GM18909 (cell line): ENCODE results near the gene DNASE1L1.

Experiments
- ATAC-seq: cut with Tn5 transposase; IDR thresholded peaks from one replicate; pipeline ENCODE4 v1.9.1; 2021; ENCODE audit warnings: mild to moderate bottlenecking; ENCODE audit not compliant: unreplicated experiment, poor library complexity

DNASE1L1 gene

DNA sequence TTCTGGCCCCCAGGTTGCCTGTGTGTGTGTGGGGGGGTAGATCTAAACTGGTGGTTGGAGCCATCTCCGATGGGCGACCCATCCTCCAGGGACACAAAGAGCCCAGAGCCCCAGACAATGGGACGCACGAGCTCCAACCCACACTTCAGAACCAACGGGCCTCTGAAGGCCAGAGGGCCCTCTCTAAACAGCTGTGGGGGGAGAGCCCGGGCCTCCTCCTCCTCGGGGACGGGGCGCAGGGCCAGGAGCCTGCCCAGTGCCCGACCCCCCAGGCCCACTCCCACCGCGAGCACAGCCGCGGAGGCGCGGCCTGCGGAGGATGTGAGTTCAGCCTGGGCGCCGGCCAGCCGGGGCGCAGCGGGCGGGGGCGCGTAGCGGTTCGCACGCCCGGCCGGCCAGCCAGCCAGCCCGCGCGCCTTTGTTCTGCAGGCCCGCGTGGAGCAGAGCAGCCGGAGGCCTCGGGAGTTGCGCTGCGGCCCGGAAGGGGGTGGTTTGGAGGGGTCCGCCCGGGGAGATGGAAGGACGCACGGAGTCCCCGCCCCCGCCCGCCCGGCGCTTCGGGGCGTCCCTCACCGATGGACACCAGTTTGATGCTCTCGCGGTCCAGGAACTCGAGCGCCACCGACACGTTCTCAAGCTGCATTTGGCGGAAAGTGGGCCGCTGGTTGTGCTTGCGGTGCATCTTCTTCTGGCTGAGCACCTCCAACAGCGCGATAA is 38.6 kb downstream of the DNASE1L1 start:
- ATAC-seq, result no peak

DNA sequence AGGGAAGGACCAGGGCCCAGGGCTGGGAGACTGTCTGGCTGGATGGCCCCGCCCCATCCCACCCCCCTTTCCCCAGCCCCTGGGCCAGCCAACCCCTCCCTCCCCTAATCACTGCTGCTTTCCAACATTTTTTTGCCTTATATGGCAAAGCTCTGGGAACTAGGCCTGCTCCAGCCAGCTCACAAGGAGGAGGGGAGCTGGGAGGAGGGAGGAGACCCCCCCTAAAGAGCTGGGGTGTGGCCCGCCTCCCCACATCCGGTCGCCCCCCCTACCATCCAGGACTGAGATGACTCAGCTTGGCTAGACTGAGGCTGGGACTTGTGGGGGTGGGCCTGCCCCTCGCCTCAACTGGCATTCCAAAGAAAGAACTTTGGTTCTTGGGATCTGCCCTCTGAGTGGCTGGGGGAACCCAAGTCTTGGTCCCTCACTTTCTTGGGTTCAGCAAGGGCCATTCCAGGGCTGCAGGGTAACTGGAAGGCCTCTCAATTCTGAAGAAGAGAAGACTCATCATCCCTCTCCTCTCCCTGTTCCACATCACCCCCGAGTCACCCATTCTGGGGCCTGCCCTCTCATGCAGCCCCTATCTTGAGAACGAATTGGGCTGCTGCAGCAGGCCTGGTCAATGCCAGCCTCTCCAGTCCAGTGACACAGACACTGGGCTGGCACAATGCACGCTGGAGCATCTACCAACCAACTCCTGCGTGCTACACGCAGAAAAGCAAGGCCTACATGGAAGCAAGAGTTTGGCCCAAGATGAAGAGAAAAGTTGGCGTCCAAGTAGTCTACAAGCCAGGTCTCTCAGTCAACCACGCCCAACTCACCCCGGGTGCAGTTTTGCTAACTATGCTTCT is 39.4 kb downstream of the DNASE1L1 start:
- no peak for ATAC-seq

DNA sequence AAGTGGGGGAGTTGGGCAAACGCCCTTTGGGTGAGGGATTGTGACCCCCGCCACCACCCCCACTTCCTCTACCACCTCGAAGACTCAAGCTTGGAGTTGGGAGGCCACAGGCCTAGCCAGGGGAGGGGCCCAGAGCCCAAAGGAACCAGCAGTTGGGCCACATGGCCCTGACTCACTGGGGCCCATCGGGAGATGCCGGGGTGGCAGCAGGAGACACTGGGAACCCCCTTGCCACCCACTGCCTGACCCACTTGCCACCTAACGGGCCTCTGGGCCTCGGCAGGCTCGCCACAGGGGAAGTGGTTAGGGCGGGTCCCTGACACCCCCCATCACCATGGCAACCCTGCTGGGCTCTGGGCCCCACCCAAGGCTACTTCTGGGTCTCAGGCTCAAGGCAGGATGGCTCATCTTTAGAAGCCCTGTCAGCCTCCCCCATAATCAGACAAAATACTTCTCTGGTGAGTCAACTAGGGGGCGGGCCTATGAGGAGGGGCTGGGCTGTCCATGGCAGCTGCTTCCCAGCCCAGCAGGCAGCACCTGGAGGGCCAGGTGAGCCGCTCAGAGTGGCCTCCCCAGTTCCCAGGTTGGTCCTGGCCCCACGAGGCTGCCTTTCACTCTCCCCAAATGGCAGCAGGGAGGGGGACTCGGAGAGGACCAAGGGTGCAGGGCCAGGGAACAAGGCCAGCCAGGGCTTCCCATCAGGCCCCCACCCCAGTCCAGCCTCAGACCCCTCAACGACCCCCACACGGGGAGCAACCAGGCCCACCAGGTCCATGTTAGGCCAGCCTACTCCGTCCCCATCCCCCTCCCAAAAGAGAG is 40.2 kb downstream of the DNASE1L1 start:
- ATAC-seq, result no peak

DNA sequence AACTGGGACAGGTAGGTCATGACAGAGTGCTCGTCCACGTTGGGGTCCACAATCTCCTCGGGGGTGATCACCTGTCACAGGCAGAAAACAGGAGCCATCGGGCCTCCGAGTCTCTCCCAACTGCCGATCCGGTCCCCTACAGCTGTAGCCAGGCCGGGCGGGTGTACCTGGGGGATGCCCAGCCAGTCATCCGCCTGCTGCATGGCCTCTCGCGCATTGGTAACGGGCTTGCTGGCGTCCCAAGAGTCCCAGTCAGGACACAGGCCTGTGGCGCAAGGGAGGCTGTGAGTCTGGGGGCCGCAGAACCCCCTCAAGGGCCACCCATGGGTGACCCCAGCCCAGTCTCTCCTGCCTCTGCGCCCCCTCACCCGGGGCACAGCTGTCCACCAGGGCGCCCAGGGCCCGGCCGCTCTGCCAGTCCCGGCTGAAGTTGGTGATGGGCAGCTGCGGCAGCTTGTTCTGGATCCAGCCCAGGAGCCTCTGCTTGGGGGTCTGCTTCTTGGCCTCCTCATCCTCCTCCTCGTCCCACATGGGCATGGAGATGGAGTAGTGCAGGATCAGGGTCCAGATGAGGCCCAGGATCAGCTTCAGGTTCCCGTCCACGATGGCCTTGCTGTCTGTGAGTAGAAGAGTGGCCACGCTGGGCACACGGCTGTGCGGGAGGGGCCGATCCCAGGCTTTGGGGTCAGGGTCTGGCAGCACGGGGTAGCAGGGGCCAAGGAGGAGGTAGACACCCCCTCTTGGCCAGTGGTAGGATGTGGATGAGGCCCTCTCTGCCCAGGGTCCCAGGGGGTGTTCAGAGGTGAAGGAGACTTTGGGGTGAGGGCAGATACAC is 41.4 kb downstream of the DNASE1L1 start:
- no peak for ATAC-seq

- ATAC-seq, result no peak
Observed at GRCh38 chrX:154366666-154367055, 42.4 kb downstream of the DNASE1L1 start.

DNA sequence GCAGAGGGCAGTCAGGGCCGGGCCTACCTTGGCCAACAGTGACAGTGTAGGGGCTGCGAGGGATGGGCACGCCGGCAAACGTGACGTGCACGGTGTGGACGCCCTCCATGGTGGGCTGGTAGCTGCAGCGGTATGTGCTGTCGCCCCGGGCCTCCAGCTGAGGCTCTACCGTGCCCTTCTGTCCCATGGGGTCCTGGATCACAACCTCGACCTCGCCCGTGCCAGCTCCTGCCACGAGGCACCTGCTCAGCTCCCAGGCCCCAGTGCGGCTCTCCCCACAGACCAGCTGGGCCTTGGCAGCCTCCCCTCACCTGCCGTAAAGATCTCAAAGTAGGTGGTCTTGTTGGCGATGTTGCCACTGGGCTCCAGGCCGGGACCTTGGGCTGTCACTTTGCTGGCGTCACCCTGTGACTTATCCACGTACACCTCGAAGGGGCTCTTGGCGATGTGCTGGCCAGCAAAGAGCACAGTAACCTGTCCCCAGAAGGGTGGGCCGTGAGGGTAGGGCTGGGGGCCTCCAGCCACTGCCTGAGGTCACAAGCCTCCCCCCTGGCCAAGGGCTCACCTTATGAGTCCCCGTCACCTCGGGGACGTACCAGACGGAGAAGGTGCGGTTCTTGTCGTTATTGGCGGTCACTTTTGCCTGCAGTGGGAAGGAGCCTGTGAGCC is 42.9 kb downstream of the DNASE1L1 start:
- ATAC-seq, result no peak

DNA sequence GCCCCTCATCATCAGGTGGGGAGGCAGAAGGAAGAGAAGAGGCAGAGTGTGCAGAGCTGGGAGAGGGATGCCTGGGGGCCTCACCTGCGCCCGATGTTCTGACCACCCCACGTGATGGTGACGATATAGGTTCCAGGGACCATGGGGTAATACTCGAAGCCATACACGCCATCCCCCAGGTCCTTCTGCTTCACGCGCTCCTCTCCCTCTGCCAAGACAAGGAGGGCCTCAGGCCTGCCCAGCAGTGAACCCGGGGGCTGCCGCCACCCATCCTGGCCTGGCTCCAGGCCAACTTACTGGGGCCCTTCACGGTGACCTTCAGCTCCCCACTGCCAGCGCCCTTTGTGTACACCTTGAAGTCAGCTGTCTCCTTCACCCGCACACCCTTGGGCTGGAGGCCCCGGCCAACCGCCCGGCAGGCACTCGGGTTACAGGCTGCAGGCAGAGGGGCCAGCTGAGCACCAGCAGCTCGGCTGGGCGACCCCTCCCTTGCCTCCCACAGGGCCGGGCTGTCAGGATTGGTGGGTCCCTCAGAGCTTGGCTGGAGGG is 43.9 kb downstream of the DNASE1L1 start:
- ATAC-seq, result no peak

DNA sequence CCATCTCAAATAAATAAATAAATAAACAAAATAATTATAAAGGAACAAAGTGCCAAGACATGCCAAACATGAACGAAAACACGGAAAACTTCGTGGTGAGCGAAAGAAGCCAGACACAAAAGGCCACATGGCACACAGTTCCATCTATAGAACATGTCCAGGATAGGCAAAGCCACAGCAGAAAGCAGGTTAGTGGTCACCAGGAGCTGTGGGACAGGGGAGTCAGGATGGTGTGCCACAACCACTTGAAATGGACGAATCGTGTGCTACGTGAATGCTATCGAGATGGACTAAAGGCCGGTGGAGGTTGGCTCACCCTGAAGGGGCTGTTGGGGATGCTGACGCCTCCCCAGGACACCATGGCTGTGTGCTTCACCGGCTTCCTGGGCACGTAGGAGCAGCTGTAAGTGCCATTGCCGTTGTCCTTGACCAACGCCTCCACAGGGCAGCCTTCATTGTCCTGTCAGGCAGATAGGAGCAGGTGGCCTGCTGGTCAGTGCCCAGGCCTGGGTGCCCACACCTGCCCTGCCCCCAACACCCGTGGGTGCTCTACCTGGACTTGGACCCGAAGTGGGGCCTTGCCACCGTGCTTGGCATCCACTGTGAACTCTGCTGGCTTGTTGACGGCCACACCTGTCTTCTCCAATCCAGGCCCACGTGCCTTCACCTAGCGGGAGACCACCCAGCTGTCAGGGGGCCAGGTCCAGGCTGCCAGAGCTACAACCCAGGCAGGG is 45.2 kb downstream of the DNASE1L1 start:
- ATAC-seq, result no peak

DNA sequence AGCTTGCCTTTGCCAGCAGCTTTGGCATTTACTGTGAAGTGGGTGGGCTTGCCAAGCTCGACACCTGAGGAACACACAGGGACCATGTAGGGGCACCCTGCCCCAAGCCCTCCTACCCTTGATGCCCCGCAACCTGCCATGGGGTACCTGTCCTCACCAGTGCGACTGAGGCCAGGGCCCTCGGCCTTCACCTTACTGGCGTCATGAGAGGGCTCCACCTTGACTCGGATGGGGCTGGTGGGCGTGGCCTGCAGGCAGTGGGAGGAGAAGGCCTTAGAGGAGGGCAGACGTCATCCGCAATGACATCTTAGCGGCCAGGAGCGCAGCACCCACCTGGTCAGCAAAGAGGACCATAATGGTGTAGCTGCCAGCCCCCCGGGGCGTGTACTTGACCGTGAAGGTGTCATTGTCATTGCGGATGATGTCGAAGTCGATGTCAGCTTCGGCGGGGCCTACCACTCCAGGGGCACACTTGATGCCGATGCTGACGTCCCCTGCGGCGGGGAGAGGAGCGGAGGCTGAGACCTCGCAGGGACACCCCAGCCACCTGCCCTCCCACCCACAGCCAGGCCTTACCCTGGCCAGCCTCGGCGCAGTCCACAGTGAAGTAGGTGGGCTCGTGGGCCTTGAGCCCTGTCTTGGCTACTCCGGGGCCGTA is 46.8 kb downstream of the DNASE1L1 start:
- no peak for ATAC-seq

- ATAC-seq, result no peak
Observed at GRCh38 chrX:154360155-154360713, 48.8 kb downstream of the DNASE1L1 start.

DNA sequence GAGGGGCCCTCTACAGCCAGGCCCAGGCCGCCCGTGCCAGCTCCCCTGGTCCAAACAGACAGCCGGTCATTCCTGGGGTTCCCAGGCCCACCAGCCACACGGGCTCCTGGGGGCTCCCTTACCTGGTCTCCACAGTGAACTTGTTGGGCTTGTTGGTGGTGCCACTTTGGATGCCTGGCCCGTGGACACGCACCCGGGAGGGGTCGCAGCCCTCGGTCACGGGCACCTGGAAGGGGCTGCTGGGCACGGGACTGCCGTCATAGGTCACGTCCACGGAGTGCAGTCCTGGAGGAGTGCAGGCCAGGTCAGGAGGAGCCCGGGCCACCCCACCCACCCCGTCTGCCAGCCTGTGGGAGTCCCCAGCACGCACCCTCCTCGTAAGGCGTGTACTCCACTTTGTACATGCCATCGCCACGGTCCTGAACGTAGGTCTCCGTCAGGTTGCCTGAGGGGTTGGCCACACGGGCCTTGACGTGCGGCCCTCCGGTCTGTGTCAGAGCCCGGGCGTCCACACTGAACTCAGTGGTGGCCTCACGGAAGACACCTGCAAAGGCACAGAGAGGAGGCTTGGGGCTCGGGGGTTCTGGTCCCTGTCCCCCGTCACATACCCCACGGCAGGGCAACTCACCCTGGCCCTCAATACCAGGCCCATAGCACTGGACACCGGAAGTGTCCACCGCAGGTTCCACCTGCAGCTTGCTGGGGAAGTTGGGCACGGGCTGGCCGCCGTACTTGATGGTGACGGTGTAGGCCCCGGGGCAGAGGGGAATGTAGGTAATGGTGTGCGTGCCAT is 49.5 kb downstream of the DNASE1L1 start:
- ATAC-seq, result no peak

- no peak for ATAC-seq
Observed at GRCh38 chrX:154358829-154359228, 50.2 kb downstream of the DNASE1L1 start.

GRCh38 chrX:154358011-154358410 is 51.0 kb downstream of the DNASE1L1 start:
- ATAC-seq, result no peak

DNA sequence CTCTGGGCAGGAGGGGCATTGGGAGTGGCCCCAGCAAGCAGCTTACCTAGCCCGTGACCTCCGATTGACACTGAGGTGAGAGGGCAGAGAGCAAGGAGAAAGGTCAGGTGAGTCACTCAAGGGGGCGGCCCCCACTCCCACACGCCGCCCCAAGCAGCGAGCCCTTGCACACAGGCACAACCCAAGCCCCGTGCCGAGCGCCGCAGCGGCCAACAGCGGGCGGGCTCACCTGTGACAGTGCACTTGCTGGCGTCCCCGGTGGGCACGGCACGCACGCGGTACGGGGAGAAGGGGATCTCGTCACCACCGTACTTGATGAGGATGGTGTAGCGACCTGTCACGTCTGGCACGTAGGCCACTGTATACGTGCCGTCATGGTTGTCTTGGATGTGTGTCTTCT is 51.8 kb downstream of the DNASE1L1 start:
- no peak for ATAC-seq

GRCh38 chrX:154356596-154356995 is 52.5 kb downstream of the DNASE1L1 start:
- ATAC-seq, result no peak

- no peak for ATAC-seq
Observed at GRCh38 chrX:154355776-154356140, 53.3 kb downstream of the DNASE1L1 start.
